ENCODE data around the gene TMEM120B.

- TF ChIP-seq L3MBTL2 (conservative IDR thresholded peaks at IDR 0.05), result no peak
- no peak for TF ChIP-seq ELF4 (IDR thresholded peaks at IDR 0.05)
- no peak for TF ChIP-seq FOXA1 (IDR thresholded peaks at IDR 0.05)
- no peak for TF ChIP-seq BHLHE40 (IDR thresholded peaks at IDR 0.05; ENCODE audit: borderline replicate concordance)
Observed at GRCh38 chr12:121711361-121712189, 977 bp upstream of the TMEM120B start.
